HTERT RPE-1 (cell line): ENCODE data around the gene ZBTB7C.

Experiments used
- in situ Hi-C: fragments of 300-500 bp; cut with MboI; formaldehyde crosslinking; loops from 4 replicates; pipeline ENCODE4 v1.14.3; 2020; ENCODE audit warnings: low sequenced_read_pairs

Gene ZBTB7C

GRCh38 chr18:48030616-48031480 lies 378.3 kb downstream of the ZBTB7C start:
- in situ Hi-C loops, result no loop called here

GRCh38 chr18:48029296-48029986 lies 379.7 kb downstream of the ZBTB7C start:
- in situ Hi-C loops, result no loop called here

GRCh38 chr18:48028696-48029095 lies 380.5 kb downstream of the ZBTB7C start:
- in situ Hi-C loops, result no loop called here

- in situ Hi-C loops, result no loop called here
Observed at GRCh38 chr18:48028081-48028480, 381.1 kb downstream of the ZBTB7C start.

GRCh38 chr18:48027401-48027963 lies 381.7 kb downstream of the ZBTB7C start:
- in situ Hi-C loops, result no loop called here

GRCh38 chr18:48026216-48026615 lies 383.0 kb downstream of the ZBTB7C start:
- in situ Hi-C loops, result no loop called here

GRCh38 chr18:48024881-48025660 lies 384.1 kb downstream of the ZBTB7C start:
- in situ Hi-C loops, result no loop called here

- in situ Hi-C loops, result no loop called here
Observed at GRCh38 chr18:48024009-48024512, 385.1 kb downstream of the ZBTB7C start.

- in situ Hi-C loops, result no loop called here
Observed at GRCh38 chr18:48023334-48024008, 385.7 kb downstream of the ZBTB7C start.

GRCh38 chr18:48022531-48023329 lies 386.5 kb downstream of the ZBTB7C start:
- in situ Hi-C loops, result no loop called here

GRCh38 chr18:48022021-48022420 lies 387.2 kb downstream of the ZBTB7C start:
- in situ Hi-C loops, result no loop called here

- in situ Hi-C loops, result no loop called here
Observed at GRCh38 chr18:48021273-48021914, 387.8 kb downstream of the ZBTB7C start.

GRCh38 chr18:48020337-48021250 lies 388.6 kb downstream of the ZBTB7C start:
- in situ Hi-C loops, result no loop called here

- in situ Hi-C loops, result no loop called here
Observed at GRCh38 chr18:48019557-48020325, 389.4 kb downstream of the ZBTB7C start.

- in situ Hi-C loops, result no loop called here
Observed at GRCh38 chr18:48018851-48019250, 390.3 kb downstream of the ZBTB7C start.

- in situ Hi-C loops, result no loop called here
Observed at GRCh38 chr18:48017635-48018034, 391.5 kb downstream of the ZBTB7C start.

- in situ Hi-C loops, result no loop called here
Observed at GRCh38 chr18:48013162-48013561, 396.0 kb downstream of the ZBTB7C start.
